HG03159 (cell line): ENCODE results near the gene CCDC80.

Experiments used
- ATAC-seq: cut with Tn5 transposase; IDR thresholded peaks from one replicate; pipeline ENCODE4 v1.9.1; 2021; ENCODE audit warnings: mild to moderate bottlenecking, moderate library complexity; ENCODE audit not compliant: unreplicated experiment

The CCDC80 gene

GRCh38 chr3:112656043-112656442 is 15.1 kb upstream of the CCDC80 start:
- no peak for ATAC-seq

- no peak for ATAC-seq
Measured at GRCh38 chr3:112654979-112655378, 14.0 kb upstream of the CCDC80 start.

GRCh38 chr3:112654492-112654891 is 13.5 kb upstream of the CCDC80 start:
- ATAC-seq: no peak

GRCh38 chr3:112653881-112654300 is 12.9 kb upstream of the CCDC80 start:
- ATAC-seq: no peak

GRCh38 chr3:112653209-112653871 is 12.4 kb upstream of the CCDC80 start:
- ATAC-seq: no peak

- no peak for ATAC-seq
Measured at GRCh38 chr3:112651516-112651915, 10.6 kb upstream of the CCDC80 start.

GRCh38 chr3:112651071-112651470 is 10.1 kb upstream of the CCDC80 start:
- ATAC-seq: no peak

GRCh38 chr3:112650482-112650881 is 9.5 kb upstream of the CCDC80 start:
- no peak for ATAC-seq

- ATAC-seq: no peak
Measured at GRCh38 chr3:112649478-112649735, 8.5 kb upstream of the CCDC80 start.

- no peak for ATAC-seq
Measured at GRCh38 chr3:112647122-112647521, 6.2 kb upstream of the CCDC80 start.

GRCh38 chr3:112646623-112647022 is 5.7 kb upstream of the CCDC80 start:
- no peak for ATAC-seq

- ATAC-seq: no peak
Measured at GRCh38 chr3:112644453-112644852, 3.5 kb upstream of the CCDC80 start.

GRCh38 chr3:112643621-112644240 is 2.8 kb upstream of the CCDC80 start:
- no peak for ATAC-seq

GRCh38 chr3:112642912-112643506 is 2.1 kb upstream of the CCDC80 start:
- ATAC-seq: peak; percentile 96

- ATAC-seq: no peak
Measured at GRCh38 chr3:112640276-112640929, 540 bp downstream of the CCDC80 start.

- no peak for ATAC-seq
Measured at GRCh38 chr3:112639455-112640225, 1.3 kb downstream of the CCDC80 start.

GRCh38 chr3:112638327-112639020 is 2.5 kb downstream of the CCDC80 start:
- no peak for ATAC-seq

GRCh38 chr3:112637700-112638099 is 3.2 kb downstream of the CCDC80 start:
- ATAC-seq: no peak

- ATAC-seq: no peak
Measured at GRCh38 chr3:112635674-112636073, 5.3 kb downstream of the CCDC80 start.

GRCh38 chr3:112634786-112635541 is 6.0 kb downstream of the CCDC80 start:
- ATAC-seq: no peak
